CD4-positive, alpha-beta T cell treated with Interleukin-2 at 100 ng/mL for 4 hours (primary cell): ENCODE data around the gene SCAMP5.

ENCODE experiments used
- DNase-seq: peaks from one replicate; pipeline ENCODE4 v3.0.0-alpha.2; 2020; ENCODE audit warnings: low spot score

SCAMP5 gene

GRCh38 chr15:75048394-75048793 lies 53.0 kb downstream of the SCAMP5 start:
- DNase-seq = no peak

GRCh38 chr15:75049392-75049791 lies 54.0 kb downstream of the SCAMP5 start:
- DNase-seq = no peak

- no peak for DNase-seq
These were observed 54.9 kb downstream of the SCAMP5 start for GRCh38 chr15:75050283-75050682.

GRCh38 chr15:75051191-75051608 lies 55.8 kb downstream of the SCAMP5 start:
- no peak for DNase-seq

GRCh38 chr15:75051711-75052110 lies 56.3 kb downstream of the SCAMP5 start:
- DNase-seq = no peak

GRCh38 chr15:75052972-75053747 lies 57.8 kb downstream of the SCAMP5 start:
- DNase-seq = no peak

GRCh38 chr15:75053748-75054125 lies 58.4 kb downstream of the SCAMP5 start:
- no peak for DNase-seq

- DNase-seq = no peak
These were observed 59.0 kb downstream of the SCAMP5 start for GRCh38 chr15:75054172-75054897.

- no peak for DNase-seq
These were observed 60.7 kb downstream of the SCAMP5 start for GRCh38 chr15:75056036-75056435.

- DNase-seq = no peak
These were observed 63.0 kb downstream of the SCAMP5 start for GRCh38 chr15:75058127-75058905.

GRCh38 chr15:75059607-75060006 lies 64.2 kb downstream of the SCAMP5 start:
- DNase-seq = no peak

GRCh38 chr15:75061272-75061671 lies 65.9 kb downstream of the SCAMP5 start:
- DNase-seq = no peak

GRCh38 chr15:75062706-75063105 lies 67.3 kb downstream of the SCAMP5 start:
- no peak for DNase-seq

- DNase-seq = no peak
These were observed 68.0 kb downstream of the SCAMP5 start for GRCh38 chr15:75063338-75063737.

GRCh38 chr15:75063889-75064288 lies 68.5 kb downstream of the SCAMP5 start:
- no peak for DNase-seq

- DNase-seq = no peak
These were observed 69.5 kb downstream of the SCAMP5 start for GRCh38 chr15:75064846-75065245.

- no peak for DNase-seq
These were observed 70.1 kb downstream of the SCAMP5 start for GRCh38 chr15:75065467-75065850.

GRCh38 chr15:75065851-75066509 lies 70.6 kb downstream of the SCAMP5 start:
- no peak for DNase-seq

GRCh38 chr15:75067123-75067830 lies 71.9 kb downstream of the SCAMP5 start:
- DNase-seq = peak; percentile 39

- DNase-seq = no peak
These were observed 73.4 kb downstream of the SCAMP5 start for GRCh38 chr15:75068748-75069147.

GRCh38 chr15:75069301-75069925 lies 74.0 kb downstream of the SCAMP5 start:
- DNase-seq = peak; percentile 5
